Mesenchymal stem cell (in vitro differentiated cells and primary cell): Measurements from ENCODE around the gene JPH2.

Source experiments
- DNase-seq: peaks from one replicate; pipeline ENCODE4 v3.0.0-alpha.2; 2013
- H2AFZ ChIP-seq: one replicate; pipeline ENCODE4 v1.6.1; 2013; ENCODE audit warnings: low read depth, mild to moderate bottlenecking, control low read depth, inconsistent platforms, low read length, moderate library complexity
- H2AK5ac ChIP-seq: 2 replicates; pipeline ENCODE4 v1.6.1; 2013; ENCODE audit warnings: low read length, moderate library complexity, mild to moderate bottlenecking, inconsistent platforms; ENCODE audit not compliant: severe bottlenecking
- H2BK120ac ChIP-seq: one replicate; pipeline ENCODE4 v1.6.1; 2013; ENCODE audit warnings: low read depth, mild to moderate bottlenecking, inconsistent platforms, low read length, moderate library complexity
- H2BK12ac ChIP-seq, 2 experiments: one replicate each; pipeline ENCODE4 v1.6.1; 2013; ENCODE audit warnings: inconsistent platforms in 2 of 2, low read length in 2 of 2, mild to moderate bottlenecking in 2 of 2, moderate library complexity in 2 of 2, control low read depth in 1 of 2
- H2BK15ac ChIP-seq: one replicate; pipeline ENCODE4 v1.6.1; 2013; ENCODE audit warnings: mild to moderate bottlenecking, low read depth, inconsistent platforms; ENCODE audit not compliant: poor library complexity, severe bottlenecking
- H2BK5ac ChIP-seq: 2 replicates; pipeline ENCODE4 v1.6.1; 2013; ENCODE audit warnings: low read depth, mild to moderate bottlenecking, low read length, control low read depth, inconsistent platforms; ENCODE audit not compliant: poor library complexity, severe bottlenecking
- H3K14ac ChIP-seq, 2 experiments: one replicate each; pipeline ENCODE4 v1.6.1; 2013; ENCODE audit warnings: inconsistent platforms in 2 of 2, low read length in 2 of 2, control low read depth in 1 of 2, mild to moderate bottlenecking in 1 of 2, moderate library complexity in 1 of 2
- H3K18ac ChIP-seq, 2 experiments: one replicate each; pipeline ENCODE4 v1.6.1; 2013; ENCODE audit warnings: inconsistent platforms in 2 of 2, low read length in 2 of 2, control low read depth in 1 of 2, low read depth in 1 of 2, mild to moderate bottlenecking in 1 of 2
- H3K23ac ChIP-seq, 2 experiments: one replicate each; pipeline ENCODE4 v1.6.1; 2013; ENCODE audit warnings: inconsistent platforms in 2 of 2, low read length in 2 of 2, mild to moderate bottlenecking in 2 of 2, moderate library complexity in 2 of 2, control low read depth in 1 of 2
- H3K27ac ChIP-seq: 2 replicates; pipeline ENCODE4 v1.5.1; 2013; ENCODE audit warnings: mild to moderate bottlenecking, moderate library complexity, low read length, control low read depth, inconsistent platforms; ENCODE audit not compliant: poor library complexity, severe bottlenecking
- H3K27me3 ChIP-seq, 2 experiments: 2 replicates each; pipeline versions ENCODE4 v1.6.1 to v1.7.0; 2013; ENCODE audit warnings: low read length in 2 of 2, mild to moderate bottlenecking in 2 of 2, moderate library complexity in 2 of 2, control low read depth in 1 of 2, inconsistent platforms in 1 of 2; ENCODE audit not compliant: control insufficient read depth in 1 of 2, insufficient read depth in 1 of 2
- H3K36me3 ChIP-seq, 2 experiments: 2 replicates each; pipeline versions ENCODE4 v1.6.1 to v1.7.0; 2013; ENCODE audit warnings: low read length in 2 of 2, control low read depth in 1 of 2, inconsistent platforms in 1 of 2, low read depth in 1 of 2, mild to moderate bottlenecking in 1 of 2; ENCODE audit not compliant: insufficient read depth in 2 of 2, control insufficient read depth in 1 of 2
- H3K4ac ChIP-seq, 2 experiments: one replicate each; pipeline ENCODE4 v1.6.1; 2013; ENCODE audit warnings: inconsistent platforms in 2 of 2, low read length in 2 of 2, mild to moderate bottlenecking in 2 of 2, moderate library complexity in 2 of 2, control low read depth in 1 of 2, low read depth in 1 of 2
- H3K4me1 ChIP-seq: 2 replicates; pipeline ENCODE4 v1.6.1; 2013; ENCODE audit warnings: low read depth, low read length, control low read depth; ENCODE audit not compliant: control insufficient read depth, insufficient read depth
- H3K4me2 ChIP-seq: 2 replicates; pipeline ENCODE4 v1.6.1; 2013; ENCODE audit warnings: low read length, mild to moderate bottlenecking, inconsistent platforms; ENCODE audit not compliant: poor library complexity, severe bottlenecking
- H3K4me3 ChIP-seq, 2 experiments: 2 replicates each; pipeline versions ENCODE4 v1.5.1 to v1.7.0; 2013; ENCODE audit warnings: low read length in 2 of 2, mild to moderate bottlenecking in 2 of 2, control low read depth in 1 of 2, low read depth in 1 of 2; ENCODE audit not compliant: insufficient read depth in 1 of 2
- H3K79me1 ChIP-seq: replicated peaks from 2 replicates; pipeline ENCODE4 v1.6.1; 2013; ENCODE audit warnings: mild to moderate bottlenecking, control low read depth, low read length, inconsistent platforms; ENCODE audit not compliant: poor library complexity, severe bottlenecking
- H3K9ac ChIP-seq: 2 replicates; pipeline ENCODE4 v1.7.0; 2013; ENCODE audit warnings: mild to moderate bottlenecking, low read length, moderate library complexity
- H3K9me3 ChIP-seq: 2 replicates; pipeline ENCODE4 v1.7.0; 2013; ENCODE audit warnings: mild to moderate bottlenecking, low read length; ENCODE audit not compliant: control insufficient read depth
- H4K8ac ChIP-seq: one replicate; pipeline ENCODE4 v1.6.1; 2013; ENCODE audit warnings: inconsistent platforms, mild to moderate bottlenecking, low read length, moderate library complexity
- H4K91ac ChIP-seq: one replicate; pipeline ENCODE4 v1.6.1; 2013; ENCODE audit warnings: mild to moderate bottlenecking, low read length, inconsistent platforms
- WGBS: methylation state at CpG from one replicate; pipeline ENCODE4 v1.1.7; 2013; ENCODE audit warnings: mixed read lengths; 5-methylcytosine and 5-hydroxymethylcytosine counted together

The JPH2 gene

DNA sequence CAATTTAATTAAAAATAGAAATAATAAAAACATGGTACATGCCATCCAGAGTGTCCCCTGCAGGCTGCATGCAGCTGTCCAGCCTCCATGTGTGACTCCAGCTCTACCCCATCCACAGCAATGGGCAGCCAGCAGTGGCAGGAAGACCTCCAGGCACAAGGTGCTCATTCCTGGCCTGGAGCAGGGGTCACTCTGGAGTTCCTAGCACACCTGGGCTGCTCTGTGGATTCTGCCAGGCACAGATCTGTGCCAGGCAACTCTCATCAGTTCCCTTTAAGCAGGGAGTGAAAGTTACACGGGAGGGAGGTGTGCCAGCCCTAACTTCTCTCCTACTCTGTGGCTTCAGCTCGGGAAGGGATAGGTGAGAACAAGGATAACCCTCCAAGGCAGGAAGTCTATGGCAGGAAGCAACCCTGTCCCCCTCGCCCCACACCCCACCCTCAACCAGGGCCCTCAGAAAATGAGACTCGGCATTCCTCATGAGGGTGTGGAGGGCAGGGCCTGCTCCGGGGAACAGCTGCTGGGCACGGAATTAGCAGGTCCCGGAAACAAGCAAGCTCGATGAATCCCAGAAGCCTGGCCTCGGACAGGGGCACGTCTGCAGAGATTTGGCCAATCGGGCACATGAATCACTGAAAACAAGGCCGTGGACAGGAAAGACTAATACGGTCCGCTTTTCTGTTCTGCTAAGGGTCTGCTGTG is 10.0 kb downstream of the JPH2 start:
- 60% methylated on average over 14 of the region's 14 CpGs for WGBS

GRCh38 chr20:44174996-44175765 is 11.8 kb downstream of the JPH2 start:
- Histone ChIP-seq H3K4me2 (no peak overlapping the region), H4K8ac (no peak overlapping the region), H3K9ac (no peak overlapping the region), H2AK5ac (no peak overlapping the region), H3K9me3 (no peaks in the 10 kb centered on the region), H2BK15ac (peak overlapping the region; percentile 64), H4K91ac (no peak overlapping the region), H2BK12ac (no peak overlapping the region), H3K4me3 (no peak overlapping the region), H3K23ac (no peak overlapping the region), H3K4me1 (peaks cover 4% of the 10 kb centered on the region), H3K18ac (no peak overlapping the region), H2BK5ac (no peak overlapping the region), H3K27ac (no peak overlapping the region), H3K36me3 (peaks cover 0 to 4% of the 10 kb centered on the region in 2 experiments), H3K14ac (no peak overlapping the region), H2AFZ (no peak overlapping the region), H3K4ac (no peak overlapping the region), H3K27me3 (no peaks in the 10 kb centered on the region), H2BK120ac (no peak overlapping the region), H3K79me1 (peaks cover 2% of the 10 kb centered on the region)
- WGBS: 96% methylated on average over 13 of the region's 13 CpGs
- no peak for DNase-seq

More for the DNA sequence above, 10.0 kb downstream of the JPH2 start:
- H2BK5ac ChIP-seq: no peak overlapping the region
- peaks cover 0 to 18% of the 10 kb centered on the region in 2 experiments for H3K27me3 ChIP-seq
- H3K4me1 ChIP-seq: peaks cover 12% of the 10 kb centered on the region
- peak overlapping the region in 1 of 2 experiments; percentile 57 for H3K4ac ChIP-seq
- H4K8ac ChIP-seq: peak overlapping the region; percentile 61
- no peak overlapping the region for H3K27ac ChIP-seq
- H2BK15ac ChIP-seq: no peak overlapping the region
- H3K14ac ChIP-seq: peak overlapping the region in 1 of 2 experiments; percentile 95
- H2BK120ac ChIP-seq: no peak overlapping the region
- H3K79me1 ChIP-seq: peaks cover 2% of the 10 kb centered on the region
- DNase-seq: no peak
- H3K4me3 ChIP-seq: no peak overlapping the region
- no peak overlapping the region for H2BK12ac ChIP-seq
- no peaks in the 10 kb centered on the region for H3K9me3 ChIP-seq
- no peak overlapping the region for H2AK5ac ChIP-seq
- no peak overlapping the region for H2AFZ ChIP-seq
- H3K4me2 ChIP-seq: no peak overlapping the region
- no peak overlapping the region for H3K23ac ChIP-seq
- no peak overlapping the region for H3K9ac ChIP-seq
- H3K36me3 ChIP-seq: peaks cover 0 to 4% of the 10 kb centered on the region in 2 experiments
- peak overlapping the region in 1 of 2 experiments; percentile 55 for H3K18ac ChIP-seq
- H4K91ac ChIP-seq: no peak overlapping the region

GRCh38 chr20:44173846-44174245 is 13.1 kb downstream of the JPH2 start:
- Histone ChIP-seq H4K8ac (no peak overlapping the region), H3K23ac (no peak overlapping the region), H3K27ac (no peak overlapping the region), H3K14ac (no peak overlapping the region), H2BK5ac (no peak overlapping the region), H4K91ac (no peak overlapping the region), H2AFZ (no peak overlapping the region), H3K9ac (no peak overlapping the region), H3K27me3 (no peaks in the 10 kb centered on the region), H3K9me3 (no peaks in the 10 kb centered on the region), H3K4ac (no peak overlapping the region), H3K4me1 (peaks cover 4% of the 10 kb centered on the region), H2BK15ac (no peak overlapping the region), H3K4me3 (no peak overlapping the region), H2AK5ac (no peak overlapping the region), H3K4me2 (no peak overlapping the region), H2BK120ac (no peak overlapping the region), H3K79me1 (peaks cover 2% of the 10 kb centered on the region), H3K36me3 (peaks cover 0 to 4% of the 10 kb centered on the region in 2 experiments), H3K18ac (no peak overlapping the region), H2BK12ac (no peak overlapping the region)
- WGBS: 81% methylated on average over 8 of the region's 8 CpGs
- DNase-seq: no peak

DNA sequence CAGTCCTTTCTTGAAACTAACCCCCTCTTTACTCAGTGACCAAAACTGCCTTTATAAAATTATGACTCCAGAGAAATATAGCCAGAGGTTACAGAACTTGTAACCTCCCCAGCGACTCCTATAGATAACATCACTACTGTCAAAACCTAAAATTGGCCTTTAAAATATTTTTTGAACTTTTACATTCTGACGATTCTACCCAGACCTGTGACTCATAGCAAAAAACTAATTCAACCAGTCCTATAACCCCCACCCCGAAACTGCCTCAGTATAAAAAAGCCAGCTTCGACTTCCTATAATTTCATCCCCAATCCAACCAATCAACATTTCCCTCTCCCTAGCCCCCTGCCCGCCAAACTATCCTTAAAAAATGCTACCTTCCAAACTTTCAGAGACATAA is 13.9 kb downstream of the JPH2 start:
- peaks cover 0 to 4% of the 10 kb centered on the region in 2 experiments for H3K36me3 ChIP-seq
- H3K9ac ChIP-seq: no peak overlapping the region
- H3K4me3 ChIP-seq: no peak overlapping the region
- no peak overlapping the region for H3K4ac ChIP-seq
- H2BK15ac ChIP-seq: no peak overlapping the region
- H3K27ac ChIP-seq: no peak overlapping the region
- no peak for DNase-seq
- no peak overlapping the region for H3K14ac ChIP-seq
- H4K8ac ChIP-seq: no peak overlapping the region
- H3K27me3 ChIP-seq: no peaks in the 10 kb centered on the region
- H2BK120ac ChIP-seq: no peak overlapping the region
- H2BK12ac ChIP-seq: no peak overlapping the region
- H3K4me1 ChIP-seq: peaks cover 4% of the 10 kb centered on the region
- peaks cover 2% of the 10 kb centered on the region for H3K79me1 ChIP-seq
- no peaks in the 10 kb centered on the region for H3K9me3 ChIP-seq
- H3K18ac ChIP-seq: no peak overlapping the region
- 77% methylated on average over 5 of the region's 5 CpGs for WGBS
- H2AFZ ChIP-seq: no peak overlapping the region
- H2AK5ac ChIP-seq: no peak overlapping the region
- no peak overlapping the region for H3K4me2 ChIP-seq
- no peak overlapping the region for H3K23ac ChIP-seq
- H2BK5ac ChIP-seq: no peak overlapping the region
- H4K91ac ChIP-seq: no peak overlapping the region
